WI38 (cell line): ENCODE results near the gene RSU1.

Source experiments
- H3K4me3 ChIP-seq: 2 replicates; pipeline ENCODE4 v1.5.1; 2011; ENCODE audit warnings: low read depth, mild to moderate bottlenecking, control low read depth, low read length
- TF ChIP-seq, protein P1 (sequence below): IDR thresholded peaks from 2 replicates; pipeline ENCODE4 v1.5.1; 2012; ENCODE audit warnings: low read depth, mild to moderate bottlenecking, control low read depth, low read length

RSU1 gene

DNA sequence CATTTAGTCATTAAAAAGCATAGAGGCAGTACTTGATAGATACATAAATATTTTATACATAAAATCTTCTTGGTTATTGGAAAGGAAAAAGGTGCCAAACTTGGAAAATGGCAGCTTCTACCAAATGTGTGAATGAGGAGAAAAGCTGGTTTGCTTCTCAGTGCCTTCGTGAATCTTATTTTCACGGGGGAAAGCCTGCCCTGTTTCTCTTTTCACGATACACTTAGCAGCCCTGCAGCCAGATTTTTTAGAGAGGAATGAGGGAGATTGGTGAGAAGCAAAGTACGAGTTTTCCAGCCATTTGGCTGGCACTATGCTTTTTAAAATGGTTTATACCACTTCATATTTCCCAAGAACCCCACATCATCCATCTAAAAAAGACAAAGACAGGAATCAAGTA, 272.6 kb downstream of the RSU1 start:
- H3K4me3 ChIP-seq = no peak overlapping the region
- TF ChIP-seq, protein P1, sequence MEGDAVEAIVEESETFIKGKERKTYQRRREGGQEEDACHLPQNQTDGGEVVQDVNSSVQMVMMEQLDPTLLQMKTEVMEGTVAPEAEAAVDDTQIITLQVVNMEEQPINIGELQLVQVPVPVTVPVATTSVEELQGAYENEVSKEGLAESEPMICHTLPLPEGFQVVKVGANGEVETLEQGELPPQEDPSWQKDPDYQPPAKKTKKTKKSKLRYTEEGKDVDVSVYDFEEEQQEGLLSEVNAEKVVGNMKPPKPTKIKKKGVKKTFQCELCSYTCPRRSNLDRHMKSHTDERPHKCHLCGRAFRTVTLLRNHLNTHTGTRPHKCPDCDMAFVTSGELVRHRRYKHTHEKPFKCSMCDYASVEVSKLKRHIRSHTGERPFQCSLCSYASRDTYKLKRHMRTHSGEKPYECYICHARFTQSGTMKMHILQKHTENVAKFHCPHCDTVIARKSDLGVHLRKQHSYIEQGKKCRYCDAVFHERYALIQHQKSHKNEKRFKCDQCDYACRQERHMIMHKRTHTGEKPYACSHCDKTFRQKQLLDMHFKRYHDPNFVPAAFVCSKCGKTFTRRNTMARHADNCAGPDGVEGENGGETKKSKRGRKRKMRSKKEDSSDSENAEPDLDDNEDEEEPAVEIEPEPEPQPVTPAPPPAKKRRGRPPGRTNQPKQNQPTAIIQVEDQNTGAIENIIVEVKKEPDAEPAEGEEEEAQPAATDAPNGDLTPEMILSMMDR = no peak

DNA sequence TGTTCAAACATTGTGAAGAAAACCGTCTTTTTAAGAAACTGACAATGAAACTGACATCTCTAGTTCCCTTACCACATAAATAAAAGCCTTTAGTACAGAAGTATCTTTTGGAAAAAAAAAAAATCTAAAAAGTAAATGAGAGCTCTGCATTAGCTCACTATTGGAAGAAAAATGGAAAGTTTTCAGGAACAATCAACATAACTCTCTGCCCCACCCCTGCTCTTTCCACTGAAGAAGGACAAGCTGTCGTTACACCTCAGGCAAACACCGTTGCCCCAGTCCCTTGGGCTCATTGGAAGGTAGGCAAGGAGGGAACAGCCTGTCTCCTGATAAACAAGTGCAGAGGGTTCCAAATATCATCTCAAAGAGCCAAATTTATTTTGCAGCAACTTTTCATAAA, 273.1 kb downstream of the RSU1 start:
- TF ChIP-seq, protein P1 = no peak
- no peak overlapping the region for H3K4me3 ChIP-seq
